A673 (cell line): ENCODE data around the gene NEU4.

ENCODE experiments used
- CTCF ChIP-seq: fragments of 300-800, 200-600 bp; sonication (generic); conservative IDR thresholded peaks from 2 replicates; pipeline ENCODE4 v1.5.1; 2017; ENCODE audit warnings: low read depth, mild to moderate bottlenecking, antibody characterized with exemption, low read length, moderate library complexity, mixed read lengths
- EZH2 ChIP-seq: fragments of 200-600 bp; sonication (generic); IDR thresholded peaks from 2 replicates; pipeline ENCODE4 v1.6.1; 2017; ENCODE audit warnings: borderline replicate concordance, low read depth, mild to moderate bottlenecking, mixed read lengths, antibody characterized with exemption, low read length; ENCODE audit not compliant: poor library complexity, severe bottlenecking

DNA sequence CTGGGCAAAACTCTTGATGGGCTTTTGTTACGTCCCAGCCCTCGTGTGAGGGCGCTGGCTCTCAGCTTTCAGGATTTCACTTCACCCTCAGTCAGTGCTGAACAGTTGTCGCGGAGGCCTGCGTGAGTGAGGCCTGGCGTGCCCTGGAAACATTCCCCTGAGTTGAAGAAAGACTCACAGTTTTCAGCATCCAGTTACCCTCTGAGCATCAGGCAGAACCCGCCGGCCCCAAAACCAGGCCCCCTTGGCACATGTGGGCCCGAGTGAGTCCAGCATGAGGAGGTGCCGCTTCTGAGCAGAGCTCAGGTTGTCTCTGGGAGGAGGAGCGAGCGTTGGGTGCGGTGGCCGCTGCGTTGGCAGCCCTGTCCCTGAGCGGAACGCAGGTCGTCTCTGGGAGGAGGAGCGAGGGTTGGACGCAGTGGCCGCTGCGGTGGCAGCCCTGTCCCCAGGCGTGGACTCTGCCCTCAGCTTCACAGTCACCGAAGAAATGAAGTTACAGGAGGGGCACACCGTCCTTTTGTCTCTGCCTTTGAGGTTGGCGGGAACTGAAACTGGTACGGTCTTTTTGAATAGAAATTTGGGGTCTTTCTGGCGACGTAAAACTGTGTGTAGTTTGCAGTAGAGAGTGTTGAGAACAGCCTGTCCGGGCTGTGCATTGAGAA, at the start of gene NEU4:
- TF ChIP-seq CTCF: no peak
- no peak for TF ChIP-seq EZH2
